ENCODE measurements around the gene TC2N. TPM values are rescaled to one million over a fixed set of nuclear protein-coding genes. Genes with fewer than 3 reads are reported as not detected.
"Not testable (repeated sequence)": the region's sequence is repeated elsewhere in the genome, so short reads cannot be mapped to it uniquely, and the experiment has no call there.

Gene TC2N
- total RNA-seq, 1 donor from 2014 or later = 210 TPM

- intact Hi-C loops (cut with micrococcal nuclease) = loop anchor here (5.0 to 10.0 kb wide), 3 partner anchors 34 to 627 kb away; partner anchors contain the start of gene GPR68
These were observed 4.1 kb upstream of the TC2N start for GRCh38 chr14:91871401-91871800.

DNA sequence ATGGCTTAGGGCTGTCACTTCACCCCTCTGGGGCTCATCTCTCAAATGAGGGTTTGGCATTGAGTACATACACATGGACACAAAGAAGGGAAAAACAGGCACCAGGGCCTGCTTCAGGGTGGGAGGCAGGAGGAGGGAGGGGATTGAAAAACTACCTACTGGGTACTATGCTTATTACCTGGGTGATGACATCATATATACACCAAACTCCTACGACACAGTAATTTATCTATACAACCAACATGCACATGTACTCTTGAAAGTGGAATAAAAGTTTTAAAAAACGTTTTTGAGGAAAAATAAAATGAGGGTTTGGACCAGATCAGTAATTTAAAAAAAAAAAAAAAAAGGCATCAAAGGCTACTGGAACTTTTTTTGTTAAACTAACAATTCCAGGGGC is 3.6 kb upstream of the TC2N start:
- intact Hi-C loops (cut with micrococcal nuclease) = loop anchor here (5.0 to 10.0 kb wide), 3 partner anchors 34 to 626 kb away; partner anchors contain the start of gene GPR68

- intact Hi-C loops (cut with micrococcal nuclease) = loop anchor here (5.0 to 10.0 kb wide), 3 partner anchors 33 to 625 kb away; partner anchors contain the start of gene GPR68
These were observed 2.7 kb upstream of the TC2N start for GRCh38 chr14:91870001-91870400.

DNA sequence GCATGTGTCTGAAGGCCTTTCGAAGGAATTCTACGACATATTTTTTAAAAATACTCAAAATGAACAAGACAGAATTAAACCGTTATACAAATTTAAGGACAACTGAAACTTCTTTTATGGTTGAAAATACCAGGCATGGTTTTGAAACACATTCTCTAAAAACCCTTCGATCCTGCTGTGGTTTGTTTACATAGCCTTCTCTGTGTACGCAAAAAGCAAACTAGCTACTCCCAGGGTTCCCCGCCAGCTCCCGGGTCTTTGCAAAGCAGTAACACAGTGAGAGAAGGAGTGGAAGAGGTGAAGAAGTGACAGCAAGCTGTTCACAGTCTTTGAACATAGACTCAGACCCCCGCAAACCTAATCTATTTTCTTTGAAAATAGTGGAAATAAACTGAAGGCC is 2.2 kb upstream of the TC2N start:
- intact Hi-C loops (cut with micrococcal nuclease) = loop anchor here (5.0 to 10.0 kb wide), 2 partner anchors 235 to 452 kb away; partner anchors contain the start of genes ATXN3 and CCDC88C

DNA sequence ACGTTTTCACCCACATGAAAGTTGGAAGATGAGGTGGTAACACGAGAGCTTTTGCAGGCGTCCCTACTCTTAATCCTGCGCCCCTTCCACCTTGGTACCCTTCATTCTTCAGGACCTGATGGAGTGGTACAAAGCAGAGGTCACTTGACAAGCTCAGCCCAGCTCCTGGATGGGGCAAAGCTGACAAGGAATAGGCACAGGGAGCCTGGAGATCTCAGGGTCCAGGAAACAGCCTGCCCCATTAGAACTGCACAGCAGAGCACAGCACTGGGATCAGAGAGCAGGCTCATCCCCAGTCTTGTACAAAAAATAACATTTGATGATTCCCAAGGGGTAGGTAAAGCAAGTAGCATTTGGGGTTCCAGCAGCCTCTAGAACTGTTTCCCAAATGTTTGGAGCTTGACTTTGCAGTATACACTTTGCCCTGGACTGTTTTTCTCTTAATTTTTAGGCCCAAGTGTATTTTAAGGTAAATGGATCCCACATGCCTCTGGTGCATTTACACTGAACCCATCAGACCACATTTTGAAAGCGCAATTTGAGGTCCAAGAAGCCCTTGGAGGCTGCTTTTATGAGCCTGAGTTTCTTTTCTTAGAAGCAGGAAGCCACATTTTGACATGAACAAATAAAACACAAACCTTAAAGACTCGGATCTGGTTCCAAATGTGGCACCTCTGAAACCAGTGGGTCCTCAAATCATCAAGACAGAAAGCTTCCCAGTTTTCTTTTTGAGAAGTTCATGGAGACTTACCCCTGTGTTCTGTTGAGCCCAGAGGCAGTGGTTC is 633 bp downstream of the TC2N start:
- intact Hi-C loops (cut with micrococcal nuclease) = loop anchor here (5.0 to 10.0 kb wide), 2 partner anchors 238 to 449 kb away; partner anchors contain the start of genes ATXN3 and CCDC88C

- intact Hi-C loops (cut with micrococcal nuclease) = loop anchor here (5.0 to 10.0 kb wide), 2 partner anchors 239 to 449 kb away; partner anchors contain the start of genes ATXN3 and CCDC88C
These were observed 1.3 kb downstream of the TC2N start for GRCh38 chr14:91866061-91866460.

DNA sequence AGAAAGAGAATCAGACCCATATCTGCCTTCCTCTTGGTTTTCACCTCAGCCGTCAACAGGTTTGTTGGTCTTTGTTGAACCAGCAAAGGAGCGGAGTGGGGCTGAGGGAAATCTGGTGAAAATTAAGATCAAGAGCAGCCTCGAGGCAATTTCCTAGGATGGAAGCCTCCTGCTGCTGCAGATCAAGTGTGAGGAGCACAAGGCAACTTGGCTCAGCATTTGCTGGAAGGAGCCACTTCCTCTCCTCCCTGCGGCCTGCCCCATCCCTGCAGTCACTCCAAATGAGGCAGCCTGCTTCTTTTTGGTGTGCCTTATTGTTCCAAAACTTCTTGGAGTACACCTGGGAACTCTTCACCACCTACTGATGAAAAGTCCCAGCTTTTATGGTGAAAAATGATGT is 4.9 kb downstream of the TC2N start:
- intact Hi-C loops (cut with micrococcal nuclease) = loop anchor here (10.0 kb wide), 1 partner anchor 242 kb away; the partner anchor contains the start of gene ATXN3

- intact Hi-C loops (cut with micrococcal nuclease) = loop anchor here (10.0 kb wide), 1 partner anchor 244 kb away; the partner anchor contains the start of gene ATXN3
These were observed 6.2 kb downstream of the TC2N start for GRCh38 chr14:91861091-91861490.

DNA sequence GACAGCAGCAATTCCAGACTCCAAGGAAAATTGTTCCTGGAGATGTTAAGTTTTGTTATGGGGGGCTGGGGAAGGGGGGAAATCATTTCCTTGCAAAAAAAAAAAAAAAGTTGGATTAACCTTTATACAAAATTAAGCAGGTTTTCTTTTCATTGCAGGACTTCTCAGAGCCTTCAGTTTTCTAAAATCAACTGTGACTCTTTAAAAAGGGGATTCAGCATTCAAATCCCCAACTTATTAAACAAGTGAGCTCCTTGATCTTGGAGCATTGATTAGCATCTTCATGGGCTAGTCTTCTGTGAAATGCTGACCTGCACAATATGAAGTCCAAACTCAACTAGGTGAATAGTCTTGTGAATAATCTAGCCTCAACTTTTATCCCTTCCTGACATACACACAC is 7.1 kb downstream of the TC2N start:
- intact Hi-C loops (cut with micrococcal nuclease) = loop anchor here (10.0 kb wide), 1 partner anchor 245 kb away; the partner anchor contains the start of gene ATXN3

DNA sequence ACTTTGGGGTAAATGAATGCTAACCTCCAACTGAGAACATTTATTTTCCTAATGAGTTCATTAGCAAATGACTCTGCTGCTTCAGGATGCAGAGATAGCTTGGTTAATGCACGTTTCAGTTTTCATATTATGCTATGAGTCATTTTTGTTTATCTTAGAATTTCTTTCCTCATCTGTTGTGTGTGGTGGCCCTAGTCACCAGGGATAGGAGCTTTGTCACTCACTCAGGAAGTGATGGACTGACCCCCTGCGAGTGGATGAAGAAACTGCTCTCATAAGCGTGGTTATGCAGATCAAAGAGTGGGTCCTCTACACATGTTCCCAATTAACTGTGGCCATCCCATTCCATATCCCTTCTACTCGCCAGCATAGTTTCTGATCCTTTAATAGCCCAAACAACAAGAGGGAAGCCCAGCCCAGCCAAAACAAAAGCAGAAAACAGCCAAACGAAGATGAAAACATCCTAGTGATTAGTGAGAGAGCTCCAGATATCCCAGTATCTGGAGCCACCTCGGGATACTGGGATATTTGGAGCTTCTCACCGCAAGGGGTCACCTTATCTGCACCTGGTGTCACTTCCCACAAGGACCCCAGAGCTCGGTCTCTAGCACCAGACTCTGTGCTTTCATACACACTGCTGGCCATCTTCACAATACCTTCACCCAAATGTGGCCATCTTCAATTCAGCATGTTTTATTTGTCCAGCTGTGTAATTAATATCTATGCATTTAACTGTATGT is 8.6 kb downstream of the TC2N start:
- intact Hi-C loops (cut with micrococcal nuclease) = no loop called here

GRCh38 chr14:91857614-91858013 is 9.7 kb downstream of the TC2N start:
- intact Hi-C loops (cut with micrococcal nuclease) = no loop called here

DNA sequence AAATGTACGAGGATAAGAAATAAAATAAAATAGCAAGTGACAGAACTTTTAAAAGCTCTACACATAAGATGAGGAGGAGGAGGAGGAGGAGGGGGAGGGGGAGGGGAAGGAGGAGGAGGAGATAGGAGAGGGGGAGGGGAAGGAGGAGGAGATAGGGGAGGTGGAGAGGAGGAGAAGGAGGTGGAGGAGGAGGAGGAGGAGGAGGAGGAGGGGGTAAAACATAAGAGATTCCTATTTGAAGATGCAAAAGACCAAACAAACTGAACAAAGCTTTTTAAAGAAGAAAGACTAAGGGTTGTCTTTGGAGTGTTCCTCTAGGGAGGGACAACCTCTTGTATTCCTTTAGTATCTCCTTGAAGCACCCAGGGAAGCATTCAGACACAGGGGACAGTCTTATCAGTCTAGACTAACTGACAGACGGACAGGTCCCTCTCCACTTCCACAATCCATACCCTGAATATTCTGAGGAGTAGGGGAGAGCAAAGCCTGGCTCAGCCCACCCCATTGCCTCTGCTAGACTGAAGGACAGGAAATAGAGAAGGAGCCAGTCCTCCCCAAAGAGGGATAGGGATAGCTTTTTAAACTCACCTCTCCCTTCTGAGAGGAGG is 12.9 kb downstream of the TC2N start:
- intact Hi-C loops (cut with micrococcal nuclease) = no loop called here

GRCh38 chr14:91851563-91851962 is 15.8 kb downstream of the TC2N start:
- intact Hi-C loops (cut with micrococcal nuclease) = no loop called here

- intact Hi-C loops (cut with micrococcal nuclease) = no loop called here
These were observed 18.8 kb downstream of the TC2N start for GRCh38 chr14:91848504-91849001.

DNA sequence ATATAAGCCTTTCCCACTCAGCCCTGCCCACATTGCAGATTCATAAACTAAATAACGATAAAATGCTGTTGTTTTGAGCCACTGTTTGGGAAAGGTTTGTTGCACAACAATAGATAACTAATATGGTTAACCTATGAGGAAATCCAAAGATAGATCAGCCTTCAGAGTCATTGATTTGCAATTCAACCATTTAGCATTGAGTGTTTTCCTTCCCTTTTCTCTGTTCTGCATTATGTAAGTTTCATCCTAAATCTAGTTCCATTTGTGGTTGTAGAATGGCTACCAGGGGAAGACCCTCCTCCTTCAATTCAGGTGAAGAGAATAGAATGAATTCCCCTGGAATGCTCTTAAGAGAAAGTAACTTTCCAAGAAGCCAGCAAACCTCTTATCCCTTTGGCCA is 19.6 kb downstream of the TC2N start:
- intact Hi-C loops (cut with micrococcal nuclease) = no loop called here

DNA sequence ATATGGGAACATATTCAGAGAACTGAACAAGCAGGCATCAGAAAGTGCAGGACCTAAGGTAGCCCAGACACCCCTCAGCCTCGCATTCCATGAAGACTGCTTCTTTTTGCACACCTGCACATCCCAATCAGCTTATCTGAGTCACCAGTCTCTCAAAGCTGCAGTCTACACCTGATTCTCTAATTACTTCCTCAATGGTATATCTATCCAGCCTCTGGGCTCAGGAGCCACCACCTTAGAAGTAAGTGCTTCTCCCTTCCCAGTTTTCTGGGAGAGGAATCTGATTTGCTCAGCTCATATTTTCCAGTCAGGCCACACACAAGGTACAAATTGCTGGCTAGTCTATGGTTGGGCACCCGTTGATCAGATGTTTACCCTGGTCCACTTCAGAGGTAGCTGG is 21.7 kb downstream of the TC2N start:
- intact Hi-C loops (cut with micrococcal nuclease) = no loop called here

DNA sequence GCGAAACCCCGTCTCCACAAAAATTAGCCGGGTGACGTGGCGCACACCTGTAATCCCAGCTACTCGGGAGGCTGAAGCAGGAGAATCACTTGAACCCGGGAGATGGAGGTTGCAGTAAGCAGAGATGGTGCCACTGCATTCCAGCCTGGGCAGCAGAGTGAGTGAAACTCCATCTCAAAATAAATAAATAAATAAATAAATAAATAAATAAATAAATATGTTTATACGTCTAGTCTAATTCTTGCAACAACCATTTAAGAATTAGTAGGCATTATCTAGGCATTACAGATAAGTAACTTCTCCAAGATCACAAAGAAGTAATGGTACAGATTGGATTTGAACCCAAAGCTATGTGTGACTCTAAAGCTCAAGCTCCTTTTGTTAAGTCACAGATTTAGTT is 22.3 kb downstream of the TC2N start:
- intact Hi-C loops (cut with micrococcal nuclease) = not testable (repeated sequence)

DNA sequence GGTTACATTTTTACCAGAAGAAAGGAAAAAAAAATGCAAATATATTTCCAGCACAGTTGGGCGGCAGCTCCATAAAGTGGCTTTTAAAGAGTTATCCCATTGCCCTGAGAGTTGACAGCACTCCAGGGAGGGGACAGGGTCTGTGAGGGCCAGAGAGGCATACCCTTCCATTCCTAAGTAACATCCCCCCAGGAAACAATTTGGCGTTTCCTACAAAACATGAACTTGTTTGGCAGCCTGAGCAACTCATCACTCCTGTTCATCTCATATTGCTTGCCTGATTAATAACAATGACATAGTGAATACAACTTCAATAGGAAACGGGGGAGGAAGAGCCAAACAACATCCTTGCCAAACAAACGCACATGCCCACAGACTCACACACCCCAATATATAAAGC is 23.3 kb downstream of the TC2N start:
- intact Hi-C loops (cut with micrococcal nuclease) = no loop called here

DNA sequence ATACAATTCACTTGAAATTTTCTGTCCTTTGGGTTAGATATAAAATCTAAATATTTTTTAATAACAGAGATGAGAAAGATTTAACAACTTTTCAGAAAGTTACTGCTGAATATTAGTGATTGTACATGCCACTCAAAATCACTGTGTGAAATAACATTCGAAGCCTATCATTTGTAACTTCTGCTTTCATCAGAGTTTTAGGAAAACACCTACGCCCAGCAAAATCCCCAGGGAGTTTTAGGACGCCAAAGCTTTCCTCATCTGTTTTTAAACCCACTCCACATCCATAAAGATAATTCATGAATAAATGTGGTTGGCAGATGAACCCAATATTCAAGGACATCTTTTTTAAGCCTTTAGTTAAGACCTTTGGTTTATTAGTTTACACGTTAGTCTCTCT is 23.9 kb downstream of the TC2N start:
- intact Hi-C loops (cut with micrococcal nuclease) = no loop called here

GRCh38 chr14:91841065-91841464 is 26.3 kb downstream of the TC2N start:
- intact Hi-C loops (cut with micrococcal nuclease) = no loop called here

DNA sequence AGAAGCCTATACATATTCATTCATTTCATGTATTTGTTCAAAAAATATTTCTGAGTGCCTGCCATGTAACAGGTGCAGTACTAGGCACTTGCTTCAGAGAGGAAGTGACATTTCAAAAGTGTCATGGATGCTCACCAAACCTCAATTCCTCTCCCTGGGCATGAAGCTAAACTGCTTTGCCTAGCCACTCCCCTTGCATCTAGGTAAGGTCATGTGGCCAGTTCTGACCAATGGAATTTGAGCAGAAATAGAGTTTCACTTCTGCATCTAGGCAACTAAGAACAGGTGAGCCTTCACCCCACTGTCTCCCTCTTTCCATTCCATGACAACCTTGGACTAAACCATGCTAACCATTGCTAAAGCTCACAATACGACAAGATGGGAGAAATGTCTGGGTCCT is 27.6 kb downstream of the TC2N start:
- intact Hi-C loops (cut with micrococcal nuclease) = loop anchor here (5.0 to 10.0 kb wide), 2 partner anchors 33 to 55 kb away; no protein-coding TSS in a partner anchor

Data from T-helper 2 cell treated with Interferon-gamma antibody and Interleukin-4, amounts not matched to agents 100 ng/mL and 5 ng/mL, for 36 hours (primary cell).